Activated naive CD4-positive, alpha-beta T cell treated with anti-CD3 and anti-CD28 coated beads, Interleukin-2, amount 50 U/mL, for 24 hours (primary cell): ENCODE data around the gene BRIX1.

ENCODE experiments used
- H3K27ac Mint-ChIP-seq: one replicate; pipeline ENCODE4 v1.8.0; 2021; ENCODE audit warnings: mild to moderate bottlenecking, mixed read lengths
- H3K27me3 Mint-ChIP-seq: one replicate; pipeline ENCODE4 v1.8.0; 2021; ENCODE audit warnings: mixed read lengths
- H3K36me3 Mint-ChIP-seq: one replicate; pipeline ENCODE4 v1.8.0; 2021; ENCODE audit warnings: mixed read lengths
- H3K4me1 Mint-ChIP-seq: one replicate; pipeline ENCODE4 v1.8.0; 2021; ENCODE audit warnings: mixed read lengths
- H3K4me3 Mint-ChIP-seq: one replicate; pipeline ENCODE4 v1.8.0; 2021; ENCODE audit warnings: mild to moderate bottlenecking, mixed read lengths
- H3K9me3 Mint-ChIP-seq: one replicate; pipeline ENCODE4 v1.8.0; 2021; ENCODE audit warnings: mixed read lengths

Gene BRIX1, protein sequence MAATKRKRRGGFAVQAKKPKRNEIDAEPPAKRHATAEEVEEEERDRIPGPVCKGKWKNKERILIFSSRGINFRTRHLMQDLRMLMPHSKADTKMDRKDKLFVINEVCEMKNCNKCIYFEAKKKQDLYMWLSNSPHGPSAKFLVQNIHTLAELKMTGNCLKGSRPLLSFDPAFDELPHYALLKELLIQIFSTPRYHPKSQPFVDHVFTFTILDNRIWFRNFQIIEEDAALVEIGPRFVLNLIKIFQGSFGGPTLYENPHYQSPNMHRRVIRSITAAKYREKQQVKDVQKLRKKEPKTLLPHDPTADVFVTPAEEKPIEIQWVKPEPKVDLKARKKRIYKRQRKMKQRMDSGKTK

GRCh38 chr5:34915139-34915855 lies at the start of gene BRIX1, which contains the start of gene RAD1:
Gene BRIX1, plus strand, starts transcription at chr5:34915711. Its CDS starts 28 bp downstream, at chr5:34915739.
Gene RAD1, minus strand, starts transcription at chr5:34915504. Its CDS starts 612 bp downstream, at chr5:34914892.
- H3K9me3 Mint-ChIP-seq: no peaks in the 10 kb centered on the region
- no peak within 1 kb of the TSS for H3K4me3 Mint-ChIP-seq
- no peak within 1 kb of the TSS for H3K27ac Mint-ChIP-seq
- H3K36me3 Mint-ChIP-seq: peaks cover 27% of the 10 kb centered on the region
- no peaks in the 10 kb centered on the region for H3K27me3 Mint-ChIP-seq
- peaks cover 29% of the 10 kb centered on the region for H3K4me1 Mint-ChIP-seq

DNA sequence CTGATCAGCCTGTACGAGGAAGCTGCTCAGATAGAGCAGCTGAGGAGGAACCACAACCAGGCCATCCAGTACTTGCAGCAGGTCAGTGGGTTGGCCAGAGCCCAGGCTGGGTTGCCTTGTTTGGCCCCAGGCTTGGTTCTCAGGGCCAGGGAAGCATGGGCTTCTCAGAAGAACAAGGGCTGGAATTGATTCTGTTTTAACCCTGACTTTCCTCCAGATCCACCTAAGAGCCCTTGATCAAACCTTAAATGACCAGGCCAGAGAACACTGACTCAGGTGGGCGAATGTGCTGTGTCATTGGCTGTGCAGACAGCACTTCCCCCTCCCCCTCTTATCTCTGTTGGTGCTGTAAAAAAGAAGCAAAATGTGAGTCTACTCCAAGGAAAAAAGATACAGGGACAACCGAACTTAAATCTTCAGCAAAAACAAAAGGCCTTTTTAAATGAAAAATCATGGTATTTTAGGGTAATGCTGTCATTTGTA lies 48.5 kb upstream of the BRIX1 start:
- Mint-ChIP-seq H3K4me1 (no peaks in the 10 kb centered on the region), H3K9me3 (no peaks in the 10 kb centered on the region), H3K36me3 (no peaks in the 10 kb centered on the region), H3K27ac (no peak overlapping the region), H3K27me3 (no peaks in the 10 kb centered on the region), H3K4me3 (no peak overlapping the region)

DNA sequence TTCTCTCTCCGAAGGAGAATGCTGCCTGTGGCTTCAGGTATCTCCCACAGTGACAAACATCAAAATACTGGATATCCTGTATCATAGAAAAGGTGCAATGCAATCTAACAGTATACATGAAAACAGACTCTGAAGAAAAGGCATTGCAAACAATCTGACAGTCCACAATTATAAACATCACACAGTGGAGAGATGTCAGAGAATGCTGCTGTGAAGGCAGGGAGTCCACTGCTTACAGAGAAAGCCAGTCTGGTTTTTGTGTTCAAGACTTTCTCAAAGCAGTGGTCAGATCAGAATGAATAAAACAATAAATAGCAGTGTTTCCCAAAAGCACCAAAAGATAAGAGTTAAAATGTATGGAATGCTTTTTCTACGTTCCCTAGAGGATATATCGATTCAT lies 47.9 kb upstream of the BRIX1 start:
- no peak overlapping the region for H3K4me3 Mint-ChIP-seq
- H3K36me3 Mint-ChIP-seq: no peaks in the 10 kb centered on the region
- H3K4me1 Mint-ChIP-seq: no peaks in the 10 kb centered on the region
- no peaks in the 10 kb centered on the region for H3K27me3 Mint-ChIP-seq
- H3K9me3 Mint-ChIP-seq: no peaks in the 10 kb centered on the region
- no peak overlapping the region for H3K27ac Mint-ChIP-seq

DNA sequence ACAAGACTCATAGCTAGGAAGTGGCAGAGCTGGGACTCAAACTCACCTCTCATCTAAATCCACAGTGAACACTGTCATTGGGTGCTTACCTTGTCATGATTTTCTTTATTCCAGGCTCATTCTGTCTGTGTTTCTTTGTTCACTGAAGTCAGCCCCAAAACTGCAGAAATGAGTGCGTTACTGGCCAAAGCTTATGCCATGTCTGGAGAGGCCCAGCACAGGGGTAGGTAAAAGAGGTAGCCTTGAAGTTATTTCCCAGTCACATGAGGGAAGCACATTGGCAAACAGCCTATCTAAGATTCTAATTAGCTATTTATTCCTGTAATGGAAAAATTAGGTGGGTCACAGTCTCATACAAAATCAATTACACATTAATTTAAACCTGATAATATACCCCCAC lies 46.7 kb upstream of the BRIX1 start:
- H3K9me3 Mint-ChIP-seq: no peaks in the 10 kb centered on the region
- H3K27ac Mint-ChIP-seq: no peak overlapping the region
- no peaks in the 10 kb centered on the region for H3K4me1 Mint-ChIP-seq
- no peaks in the 10 kb centered on the region for H3K36me3 Mint-ChIP-seq
- no peaks in the 10 kb centered on the region for H3K27me3 Mint-ChIP-seq
- H3K4me3 Mint-ChIP-seq: no peak overlapping the region

- no peaks in the 10 kb centered on the region for H3K36me3 Mint-ChIP-seq
- no peaks in the 10 kb centered on the region for H3K9me3 Mint-ChIP-seq
- H3K4me1 Mint-ChIP-seq: no peaks in the 10 kb centered on the region
- H3K27ac Mint-ChIP-seq: no peak overlapping the region
- no peak overlapping the region for H3K4me3 Mint-ChIP-seq
- H3K27me3 Mint-ChIP-seq: no peaks in the 10 kb centered on the region
These were observed 46.3 kb upstream of the BRIX1 start for GRCh38 chr5:34869256-34869655.

DNA sequence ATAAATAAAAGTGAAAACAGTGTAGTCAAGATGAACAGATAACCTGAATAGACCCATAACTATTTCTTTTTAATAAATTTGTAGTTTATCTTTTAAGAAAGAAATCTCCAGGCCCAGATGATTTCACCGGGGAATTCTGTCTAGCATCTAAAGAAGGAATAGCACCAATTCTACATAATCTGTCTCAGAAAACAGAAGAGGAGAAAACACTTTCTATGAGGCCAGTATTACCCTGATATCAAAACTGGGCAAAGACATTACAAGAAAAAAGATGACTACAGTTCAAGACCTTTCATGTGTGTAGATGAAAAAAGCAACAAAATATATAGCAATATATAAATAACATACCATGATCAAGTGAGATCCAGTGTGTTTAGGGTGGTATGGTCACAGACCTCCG lies 45.1 kb upstream of the BRIX1 start:
- H3K36me3 Mint-ChIP-seq: no peaks in the 10 kb centered on the region
- no peak overlapping the region for H3K4me3 Mint-ChIP-seq
- no peaks in the 10 kb centered on the region for H3K27me3 Mint-ChIP-seq
- H3K4me1 Mint-ChIP-seq: no peaks in the 10 kb centered on the region
- H3K27ac Mint-ChIP-seq: no peak overlapping the region
- H3K9me3 Mint-ChIP-seq: no peaks in the 10 kb centered on the region

- Mint-ChIP-seq H3K36me3 (no peaks in the 10 kb centered on the region), H3K27ac (no peak overlapping the region), H3K9me3 (no peaks in the 10 kb centered on the region), H3K4me3 (no peak overlapping the region), H3K27me3 (no peaks in the 10 kb centered on the region), H3K4me1 (no peaks in the 10 kb centered on the region)
These were observed 39.2 kb upstream of the BRIX1 start for GRCh38 chr5:34876275-34876674.

- no peak overlapping the region for H3K4me3 Mint-ChIP-seq
- H3K9me3 Mint-ChIP-seq: no peaks in the 10 kb centered on the region
- no peaks in the 10 kb centered on the region for H3K4me1 Mint-ChIP-seq
- no peaks in the 10 kb centered on the region for H3K36me3 Mint-ChIP-seq
- no peaks in the 10 kb centered on the region for H3K27me3 Mint-ChIP-seq
- H3K27ac Mint-ChIP-seq: no peak overlapping the region
These were observed 34.3 kb upstream of the BRIX1 start for GRCh38 chr5:34881246-34881645.

DNA sequence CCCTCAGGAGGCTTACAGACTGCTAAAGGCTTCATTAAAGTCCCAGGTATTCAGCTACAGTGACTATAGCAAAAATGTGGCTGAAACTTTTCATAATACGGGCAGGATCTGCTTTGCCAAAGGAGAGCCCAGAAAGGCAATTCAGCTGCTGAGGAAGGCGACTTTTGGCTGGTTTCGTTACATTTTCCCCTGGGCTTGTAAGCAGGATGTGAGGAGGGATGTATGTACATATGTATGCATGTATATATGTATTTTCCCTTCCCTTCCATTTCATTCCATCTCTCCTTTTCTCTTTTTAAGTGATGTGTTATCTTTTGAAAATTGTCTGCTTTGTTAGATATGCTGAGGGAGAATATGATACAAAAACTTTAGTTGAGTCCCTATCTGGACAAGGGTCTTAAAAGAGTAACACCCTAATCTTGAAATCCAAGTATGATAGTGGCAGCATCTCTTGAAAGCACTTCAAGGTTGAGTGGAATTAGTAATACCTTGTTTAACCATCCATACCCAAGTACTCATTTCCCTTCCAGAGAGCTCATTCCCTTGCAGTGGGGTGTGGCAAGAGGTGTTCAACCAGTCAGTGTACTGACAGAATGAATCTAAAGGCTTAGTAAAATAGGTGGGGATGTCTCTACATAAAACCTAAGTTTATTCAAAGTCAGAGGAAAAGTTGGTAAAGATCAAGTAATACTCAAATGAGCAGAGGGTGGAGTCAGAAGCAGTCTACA lies 29.0 kb upstream of the BRIX1 start:
- H3K36me3 Mint-ChIP-seq: no peaks in the 10 kb centered on the region
- H3K9me3 Mint-ChIP-seq: no peaks in the 10 kb centered on the region
- H3K27me3 Mint-ChIP-seq: no peaks in the 10 kb centered on the region
- H3K27ac Mint-ChIP-seq: no peak overlapping the region
- H3K4me3 Mint-ChIP-seq: no peak overlapping the region
- H3K4me1 Mint-ChIP-seq: no peaks in the 10 kb centered on the region

GRCh38 chr5:34889394-34889793 lies 26.1 kb upstream of the BRIX1 start:
- Mint-ChIP-seq H3K9me3 (no peaks in the 10 kb centered on the region), H3K4me1 (no peaks in the 10 kb centered on the region), H3K27ac (no peak overlapping the region), H3K27me3 (no peaks in the 10 kb centered on the region), H3K36me3 (no peaks in the 10 kb centered on the region), H3K4me3 (no peak overlapping the region)

- no peaks in the 10 kb centered on the region for H3K4me1 Mint-ChIP-seq
- H3K27ac Mint-ChIP-seq: no peak overlapping the region
- no peaks in the 10 kb centered on the region for H3K27me3 Mint-ChIP-seq
- no peaks in the 10 kb centered on the region for H3K9me3 Mint-ChIP-seq
- H3K4me3 Mint-ChIP-seq: no peak overlapping the region
- no peaks in the 10 kb centered on the region for H3K36me3 Mint-ChIP-seq
These were observed 23.5 kb upstream of the BRIX1 start for GRCh38 chr5:34891981-34892380.

DNA sequence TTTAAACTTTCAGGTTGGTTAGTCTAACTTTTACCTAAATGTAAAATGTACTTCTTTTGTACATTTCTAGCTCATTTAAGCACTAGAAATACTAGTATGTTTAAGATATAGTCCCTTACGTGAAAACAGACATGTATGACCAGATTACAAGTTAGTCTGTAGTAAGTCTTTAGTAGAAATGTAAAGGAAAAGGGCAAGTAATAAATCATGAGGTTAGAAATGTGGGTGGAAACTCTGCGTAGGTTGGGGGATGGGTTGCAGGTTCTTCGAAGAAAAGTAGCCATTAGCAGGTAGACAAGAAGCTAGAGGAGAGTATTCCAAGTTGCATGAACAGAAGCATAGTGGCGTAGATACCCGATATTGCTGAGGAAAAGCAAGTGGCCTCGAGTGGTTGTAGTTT lies 23.1 kb upstream of the BRIX1 start:
- H3K4me1 Mint-ChIP-seq: no peaks in the 10 kb centered on the region
- H3K36me3 Mint-ChIP-seq: no peaks in the 10 kb centered on the region
- no peaks in the 10 kb centered on the region for H3K27me3 Mint-ChIP-seq
- H3K4me3 Mint-ChIP-seq: no peak overlapping the region
- no peak overlapping the region for H3K27ac Mint-ChIP-seq
- no peaks in the 10 kb centered on the region for H3K9me3 Mint-ChIP-seq

GRCh38 chr5:34894716-34895115 lies 20.8 kb upstream of the BRIX1 start:
- Mint-ChIP-seq H3K4me1 (no peaks in the 10 kb centered on the region), H3K4me3 (no peak overlapping the region), H3K9me3 (no peaks in the 10 kb centered on the region), H3K27me3 (no peaks in the 10 kb centered on the region), H3K36me3 (no peaks in the 10 kb centered on the region), H3K27ac (no peak overlapping the region)

DNA sequence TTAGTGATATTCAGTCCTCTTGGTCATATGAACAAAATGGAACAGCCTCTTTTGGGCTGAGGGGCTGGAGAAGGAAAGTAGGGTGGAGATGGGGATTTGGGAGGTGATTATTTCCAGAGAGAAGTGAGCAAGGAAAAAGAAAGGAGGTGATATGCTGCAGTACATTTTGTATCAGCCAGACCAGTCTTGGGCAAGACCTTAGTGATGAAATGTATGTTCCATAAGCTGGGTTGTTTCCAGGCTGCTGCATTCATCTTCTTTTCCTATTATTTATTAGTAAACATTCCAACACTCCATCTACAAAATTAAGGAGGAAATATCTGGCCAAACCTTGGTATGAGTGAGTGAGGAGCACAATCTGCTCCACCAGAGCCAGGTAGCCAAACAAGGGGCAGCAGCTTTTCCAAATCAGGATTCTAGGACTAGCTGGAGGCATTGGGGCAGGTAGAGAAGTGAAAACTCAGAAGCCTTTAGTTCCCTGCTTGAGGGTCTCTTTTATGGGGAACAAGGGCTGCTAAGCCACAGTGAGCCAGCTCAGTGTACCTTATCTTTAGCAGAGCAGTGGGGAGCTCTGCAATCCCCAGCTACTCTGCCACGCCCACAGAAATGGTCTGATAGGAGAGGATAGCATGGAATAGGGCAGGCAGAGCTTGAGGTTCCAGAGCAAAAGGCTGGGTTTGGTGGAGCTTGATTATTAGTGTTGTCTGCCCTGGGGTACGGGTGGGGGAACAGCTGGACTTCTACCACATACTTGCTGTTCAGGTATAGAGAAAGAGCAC lies 19.7 kb upstream of the BRIX1 start:
- Mint-ChIP-seq H3K4me1 (no peaks in the 10 kb centered on the region), H3K27me3 (no peaks in the 10 kb centered on the region), H3K27ac (no peak overlapping the region), H3K9me3 (no peaks in the 10 kb centered on the region), H3K36me3 (no peaks in the 10 kb centered on the region), H3K4me3 (no peak overlapping the region)

DNA sequence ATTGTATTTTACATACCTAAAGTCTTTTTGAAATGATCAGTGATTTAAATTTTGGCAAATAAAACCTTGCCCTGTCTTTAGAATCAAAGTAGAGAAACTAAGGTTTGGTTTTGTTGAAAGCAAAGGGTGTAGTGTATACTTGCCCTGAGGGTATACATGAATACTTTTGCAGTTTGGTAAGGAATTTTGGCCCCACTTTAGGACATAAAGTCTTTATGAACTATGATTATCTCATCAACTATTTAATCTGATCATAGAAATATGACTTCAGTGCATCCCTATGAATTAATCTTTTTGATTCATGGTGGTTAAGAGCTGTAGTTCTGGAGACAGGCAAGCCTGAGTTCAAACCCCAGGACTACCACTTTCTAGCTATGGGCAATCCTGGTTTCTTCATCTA lies 17.9 kb upstream of the BRIX1 start:
- H3K36me3 Mint-ChIP-seq: no peaks in the 10 kb centered on the region
- H3K4me1 Mint-ChIP-seq: no peaks in the 10 kb centered on the region
- H3K27ac Mint-ChIP-seq: no peak overlapping the region
- H3K4me3 Mint-ChIP-seq: no peak overlapping the region
- H3K9me3 Mint-ChIP-seq: no peaks in the 10 kb centered on the region
- no peaks in the 10 kb centered on the region for H3K27me3 Mint-ChIP-seq
